H1 (cell line): ENCODE results near the gene QSOX1. TPM values are rescaled to one million over a fixed set of nuclear protein-coding genes. Genes with fewer than 3 reads are reported as not detected.

Experiments used
- CTCF ChIA-PET: fragments of 300-600 bp; sonication (Branson Sonifier 250); formaldehyde crosslinking; loops from one replicate; lab custom pipeline; 2021; ENCODE audit not compliant: partially characterized antibody; lab: Charles Lee
- POLR2A ChIA-PET: fragments of 300-600 bp; sonication (Branson Sonifier 250); formaldehyde crosslinking; loops from one replicate; lab custom pipeline; 2021; ENCODE audit warnings: inconsistent platforms; ENCODE audit not compliant: partially characterized antibody; lab: Charles Lee
- DNase-seq, 2 experiments: peaks; one replicate each; pipeline versions ENCODE4 v3.0.0 to v3.0.0-alpha.2; 2010 to 2022; ENCODE audit warnings: low spot score in 2 of 2, low read depth in 1 of 2, mixed read lengths in 1 of 2
- FAIRE-seq: peaks from 2 replicates; lab custom pipeline; 2011; peaks lifted over from hg19 to GRCh38; lab: Jason Lieb, UNC
- H2AFZ ChIP-seq: 2 replicates; pipeline ENCODE4 v1.8.1; 2012; ENCODE audit warnings: low read length, inconsistent platforms
- H2AK5ac ChIP-seq: 2 replicates; pipeline ENCODE4 v1.6.1; 2013; ENCODE audit warnings: low read depth, low read length
- H2BK120ac ChIP-seq: replicated peaks from 2 replicates; pipeline ENCODE3; 2013; ENCODE audit warnings: low read depth, low read length, inconsistent platforms
- H2BK12ac ChIP-seq: 2 replicates; pipeline ENCODE4 v1.6.1; 2013; ENCODE audit warnings: low read depth, low read length
- H2BK15ac ChIP-seq: 2 replicates; pipeline ENCODE4 v1.6.1; 2013; ENCODE audit warnings: low read length
- H2BK20ac ChIP-seq: 2 replicates; pipeline ENCODE4 v1.6.1; 2013; ENCODE audit warnings: low read length
- H2BK5ac ChIP-seq: 2 replicates; pipeline ENCODE4 v1.6.1; 2013; ENCODE audit warnings: low read depth, low read length
- H3K14ac ChIP-seq: 2 replicates; pipeline ENCODE4 v1.6.1; 2013; ENCODE audit warnings: inconsistent platforms; ENCODE audit not compliant: insufficient read length
- H3K18ac ChIP-seq: 2 replicates; pipeline ENCODE4 v1.6.1; 2013; ENCODE audit warnings: low read length; ENCODE audit errors: extremely low read depth
- H3K23ac ChIP-seq: 2 replicates; pipeline ENCODE4 v1.6.1; 2013; ENCODE audit warnings: inconsistent platforms; ENCODE audit not compliant: insufficient read length
- H3K23me2 ChIP-seq: 2 replicates; pipeline ENCODE4 v1.6.1; 2013; ENCODE audit warnings: low read depth, low read length
- H3K27ac ChIP-seq: 2 replicates; pipeline ENCODE4 v1.6.1; 2011; ENCODE audit warnings: low read depth, low read length, inconsistent platforms
- H3K27me3 ChIP-seq, 4 experiments: replicated peaks in 1 of 4; 1 replicate in 1 of 4; 2 replicates in 3 of 4; pipeline versions ENCODE4 v1.6.1 to v1.8.1; 2011 to 2013; ENCODE audit warnings: low read length in 3 of 4, mild to moderate bottlenecking in 3 of 4, inconsistent platforms in 2 of 4, mixed read lengths in 2 of 4, moderate library complexity in 1 of 4; ENCODE audit not compliant: control insufficient read depth in 3 of 4, insufficient read depth in 3 of 4; ENCODE audit errors: extremely low read depth in 1 of 4
- H3K36me3 ChIP-seq, 4 experiments: 2 replicates each; pipeline versions ENCODE4 v1.6.1 to v1.8.1; 2011 to 2013; ENCODE audit warnings: mild to moderate bottlenecking in 4 of 4, low read length in 3 of 4, moderate library complexity in 2 of 4, control low read depth in 1 of 4, inconsistent platforms in 1 of 4; ENCODE audit not compliant: insufficient read depth in 4 of 4, control insufficient read depth in 2 of 4
- H3K4ac ChIP-seq: replicated peaks from 2 replicates; pipeline ENCODE3; 2013; ENCODE audit warnings: low read length, low read depth, mixed read lengths, inconsistent platforms; ENCODE audit not compliant: insufficient read length
- H3K4me1 ChIP-seq, 4 experiments: replicated peaks in 1 of 4; 1 replicate in 1 of 4; 2 replicates in 3 of 4; pipeline versions ENCODE4 v1.6.1 to v1.8.1; 2011 to 2013; ENCODE audit warnings: low read length in 3 of 4, inconsistent platforms in 2 of 4, mixed read lengths in 1 of 4; ENCODE audit not compliant: insufficient read depth in 4 of 4, control insufficient read depth in 3 of 4
- H3K4me2 ChIP-seq, 2 experiments: 2 replicates each; pipeline versions ENCODE4 v1.6.1 to v1.8.1; 2011 to 2013; ENCODE audit warnings: low read depth in 2 of 2, low read length in 2 of 2, control low read depth in 1 of 2, inconsistent platforms in 1 of 2, mild to moderate bottlenecking in 1 of 2; ENCODE audit not compliant: insufficient read depth in 1 of 2
- H3K4me3 ChIP-seq, 4 experiments: fragments of 200-600, 300-600 bp in 1 of 4; sonication (generic), shearing (Covaris generic), sonication (Bioruptor Twin) in 1 of 4; 2 replicates each; pipeline versions ENCODE4 v1.5.1 to v1.8.1; 2011 to 2016; ENCODE audit warnings: low read length in 4 of 4, low read depth in 3 of 4, control low read depth in 2 of 4, inconsistent platforms in 2 of 4, mild to moderate bottlenecking in 2 of 4, mixed read lengths in 1 of 4, moderate library complexity in 1 of 4; ENCODE audit not compliant: insufficient read depth in 2 of 4; ENCODE audit errors: extremely low read depth in 1 of 4
- H3K56ac ChIP-seq: replicated peaks from 2 replicates; pipeline ENCODE3; 2013; ENCODE audit warnings: low read depth, mild to moderate bottlenecking, mixed read lengths, low read length, inconsistent platforms; ENCODE audit not compliant: insufficient read length
- H3K79me1 ChIP-seq: 2 replicates; pipeline ENCODE4 v1.6.1; 2013; ENCODE audit warnings: low read depth, low read length, control low read depth
- H3K79me2 ChIP-seq, 2 experiments: 2 replicates each; pipeline versions ENCODE4 v1.6.1 to v1.8.1; 2012 to 2013; ENCODE audit warnings: low read length in 2 of 2, mild to moderate bottlenecking in 2 of 2, inconsistent platforms in 1 of 2; ENCODE audit not compliant: insufficient read depth in 2 of 2, control insufficient read depth in 1 of 2
- H3K9ac ChIP-seq, 4 experiments: replicated peaks in 1 of 4; 1 replicate in 1 of 4; 2 replicates in 3 of 4; pipeline versions ENCODE4 v1.6.1 to v1.8.1; 2011 to 2013; ENCODE audit warnings: low read depth in 3 of 4, low read length in 3 of 4, control low read depth in 2 of 4, mild to moderate bottlenecking in 2 of 4, moderate library complexity in 2 of 4, inconsistent platforms in 1 of 4; ENCODE audit errors: extremely low read depth in 1 of 4
- H3K9me3 ChIP-seq, 2 experiments: 2 replicates each; pipeline versions ENCODE4 v1.6.1 to v1.8.1; 2012 to 2013; ENCODE audit warnings: mild to moderate bottlenecking in 2 of 2, moderate library complexity in 2 of 2, control low read depth in 1 of 2, inconsistent platforms in 1 of 2, low read depth in 1 of 2, low read length in 1 of 2, mixed read lengths in 1 of 2; ENCODE audit not compliant: insufficient read depth in 2 of 2
- H4K20me1 ChIP-seq, 2 experiments: replicated peaks in 1 of 2; 2 replicates each; pipeline versions ENCODE3 to v1.8.1; 2011 to 2013; ENCODE audit warnings: inconsistent platforms in 2 of 2, low read length in 2 of 2, mild to moderate bottlenecking in 1 of 2; ENCODE audit not compliant: insufficient read depth in 2 of 2, control insufficient read depth in 1 of 2
- H4K5ac ChIP-seq: 2 replicates; pipeline ENCODE4 v1.6.1; 2013; ENCODE audit warnings: low read length, low read depth, mixed read lengths, inconsistent platforms; ENCODE audit not compliant: insufficient read length
- H4K8ac ChIP-seq: 2 replicates; pipeline ENCODE4 v1.8.0; 2013; ENCODE audit warnings: mild to moderate bottlenecking, moderate library complexity, low read length, inconsistent platforms; ENCODE audit not compliant: insufficient read depth; ENCODE audit errors: extremely low read depth
- H4K91ac ChIP-seq: replicated peaks from 2 replicates; pipeline ENCODE3; 2013; ENCODE audit warnings: low read length, mixed read lengths, inconsistent platforms; ENCODE audit not compliant: insufficient read length
- SUZ12 ChIP-seq: fragments of 200-600 bp; sonication (generic); IDR thresholded peaks from 2 replicates; pipeline ENCODE4 v1.6.1; 2012; ENCODE audit warnings: mild to moderate bottlenecking, inconsistent platforms, low read length, moderate library complexity, mixed read lengths
- WGBS, 2 experiments: shearing (Covaris generic) in 1 of 2; methylation state at CpG; one replicate each; pipeline versions ENCODE4 v1.1.6 to v1.1.7; 2013 to 2015; ENCODE audit warnings: low lambda C conversion rate in 2 of 2, mixed read lengths in 2 of 2, inconsistent platforms in 1 of 2, low coverage in 1 of 2, missing lambda C conversion rate in 1 of 2; ENCODE audit not compliant: insufficient replicate concordance in 2 of 2, insufficient coverage in 1 of 2, insufficient read length in 1 of 2; ENCODE audit errors: extremely low coverage in 1 of 2, missing lambda C conversion rate in 1 of 2; 5-methylcytosine and 5-hydroxymethylcytosine counted together
- polyA plus RNA-seq, 7 experiments: library from polyadenylated mRNA; depleted of rRNA in 3 of 7; stranded (reverse) in 5 of 7; unstranded in 2 of 7; fragments of >200 nt in 5 of 7; fragments of 200-250 nt in 2 of 7; gene quantifications; 1 replicate in 5 of 7; 2 replicates in 1 of 7; 4 replicates in 1 of 7; pipeline versions ENCODE4 v1.2.1 to v1.2.3, GENCODE V29; 2011 to 2013; ENCODE audit warnings: missing spikeins in 2 of 7, mixed read lengths in 2 of 7
- total RNA-seq: library from RNA; stranded (reverse); fragmentation: NEBNext Ultra II Directional; extraction: Animal tissue kit (Norgen Biotek cat#: 25700); gene quantifications from 2 replicates; pipeline ENCODE4 v1.2.1, GENCODE V29; 2021

QSOX1 gene
- total and polyA plus RNA-seq, 2 of the 8 experiments (the other 6 are each of a cell fraction or from before 2014, with no cell fraction given) = 97.7 to 123 TPM

DNA sequence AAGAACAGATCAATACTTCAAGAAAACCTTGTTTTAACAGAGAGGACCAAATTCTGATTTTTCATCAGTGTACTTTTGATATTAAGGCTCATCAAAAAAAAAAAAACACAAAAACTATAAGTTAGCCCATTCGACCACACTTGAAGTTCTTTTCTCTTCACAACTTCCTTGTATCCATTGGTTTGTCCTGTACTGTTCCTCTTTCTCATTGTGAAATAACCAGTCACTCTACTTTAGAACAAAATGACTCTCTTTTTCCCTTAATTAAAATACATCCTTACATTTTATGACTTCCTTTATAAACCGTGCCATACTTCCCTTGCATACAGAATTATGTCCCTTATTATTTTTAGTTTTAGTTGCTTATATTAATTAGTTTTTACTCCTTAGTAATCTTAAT, 8.4 kb downstream of the QSOX1 start:
- Histone ChIP-seq H3K27me3 (no peaks in the 10 kb centered on the region; a peak in 1 of 7 replicates), H3K36me3 (no peaks in the 10 kb centered on the region), H3K79me2 (peaks cover 0 to 44% of the 10 kb centered on the region in 2 experiments; a peak in 2 of 4 replicates), H2AFZ (no peak overlapping the region), H2BK20ac (no peak overlapping the region), H3K23me2 (no peaks in the 10 kb centered on the region), H2BK15ac (no peak overlapping the region), H3K56ac (no peak overlapping the region), H2BK5ac (no peak overlapping the region), H3K18ac (no peak overlapping the region), H3K4ac (no peak overlapping the region), H3K9me3 (no peaks in the 10 kb centered on the region), H3K4me3 (no peak overlapping the region), H4K8ac (no peak overlapping the region), H3K27ac (no peak overlapping the region), H3K4me2 (no peak overlapping the region), H3K23ac (no peak overlapping the region), H3K79me1 (peaks cover 25% of the 10 kb centered on the region), H2BK120ac (no peak overlapping the region), H4K91ac (no peak overlapping the region), H3K14ac (no peak overlapping the region), H4K20me1 (peaks cover 11 to 17% of the 10 kb centered on the region in 2 experiments), H3K9ac (no peak overlapping the region), H4K5ac (no peak overlapping the region), H2AK5ac (no peak overlapping the region), H2BK12ac (no peak overlapping the region), H3K4me1 (peaks cover 11 to 21% (median 16%) of the 10 kb centered on the region in 4 experiments)
- FAIRE-seq (no peak), DNase-seq (no peak)
- WGBS, 2 experiments = 74 to 100% methylated on average over 1 to 2 of the region's 2 CpGs
- CTCF ChIA-PET = interaction anchor here (8.4 to 11.7 kb wide), 2 partner anchors 7 to 20 kb away, joined by 108 to 307 read pairs; partner anchors contain the start of gene QSOX1
- POLR2A ChIA-PET = no interaction called here
- TF ChIP-seq SUZ12 = no peak
